Measurements from ENCODE around the gene APBB1.
"Not testable (repeated sequence)": the region's sequence is repeated elsewhere in the genome, so short reads cannot be mapped to it uniquely, and the experiment has no call there.

The APBB1 gene

GRCh38 chr11:6392251-6392650 is 26.6 kb downstream of the APBB1 start:
- DNase-seq (ENCODE audit: low read depth in 2 of 2, low spot score in 1 of 2): not testable (repeated sequence)

- no peak for DNase-seq (ENCODE audit: low read depth in 2 of 2, low spot score in 1 of 2)
These were observed 27.3 kb downstream of the APBB1 start for GRCh38 chr11:6391537-6392134.

GRCh38 chr11:6390718-6391469 is 28.0 kb downstream of the APBB1 start:
- no peak for DNase-seq (ENCODE audit: low read depth in 2 of 2, low spot score in 1 of 2)

GRCh38 chr11:6389905-6390717 is 28.8 kb downstream of the APBB1 start, which contains the start of gene SMPD1:
Gene SMPD1, plus strand, starts transcription at chr11:6390474. Its CDS starts 125 bp downstream, at chr11:6390599.
- DNase-seq (ENCODE audit: low read depth in 2 of 2, low spot score in 1 of 2): peak; percentile 86 to 87

- DNase-seq (ENCODE audit: low read depth in 2 of 2, low spot score in 1 of 2): no peak
These were observed 30.1 kb downstream of the APBB1 start for GRCh38 chr11:6388748-6389147.

- no peak for DNase-seq (ENCODE audit: low read depth in 2 of 2, low spot score in 1 of 2)
These were observed 30.9 kb downstream of the APBB1 start for GRCh38 chr11:6387811-6388599.

- DNase-seq (ENCODE audit: low read depth in 2 of 2, low spot score in 1 of 2): no peak
These were observed 33.7 kb downstream of the APBB1 start for GRCh38 chr11:6385046-6385777.

GRCh38 chr11:6378640-6378989 is 40.3 kb downstream of the APBB1 start:
- no peak for DNase-seq (ENCODE audit: low read depth in 2 of 2, low spot score in 1 of 2)

- DNase-seq (ENCODE audit: low read depth in 2 of 2, low spot score in 1 of 2): no peak
These were observed 40.8 kb downstream of the APBB1 start for GRCh38 chr11:6377902-6378639.

GRCh38 chr11:6371825-6372224 is 47.1 kb downstream of the APBB1 start:
- DNase-seq (ENCODE audit: low read depth in 2 of 2, low spot score in 1 of 2): no peak

GRCh38 chr11:6365659-6366058 is 53.2 kb downstream of the APBB1 start:
- DNase-seq (ENCODE audit: low read depth in 2 of 2, low spot score in 1 of 2): no peak

- peak; percentile 3 to 39 for DNase-seq (ENCODE audit: low read depth in 2 of 2, low spot score in 1 of 2)
These were observed 55.8 kb downstream of the APBB1 start for GRCh38 chr11:6362873-6363678.

GRCh38 chr11:6362185-6362872 is 56.6 kb downstream of the APBB1 start:
- DNase-seq (ENCODE audit: low read depth in 2 of 2, low spot score in 1 of 2): no peak

GRCh38 chr11:6360183-6360582 is 58.7 kb downstream of the APBB1 start:
- no peak for DNase-seq (ENCODE audit: low read depth in 2 of 2, low spot score in 1 of 2)

GRCh38 chr11:6357222-6357621 is 61.7 kb downstream of the APBB1 start:
- DNase-seq (ENCODE audit: low read depth in 2 of 2, low spot score in 1 of 2): no peak

- DNase-seq (ENCODE audit: low read depth in 2 of 2, low spot score in 1 of 2): no peak
These were observed 62.3 kb downstream of the APBB1 start for GRCh38 chr11:6356503-6357055.

GRCh38 chr11:6354651-6355485 is 64.0 kb downstream of the APBB1 start:
- no peak for DNase-seq (ENCODE audit: low read depth in 2 of 2, low spot score in 1 of 2)
